GM18499 (cell line): ENCODE data around the gene OAT.
"Not testable (repeated sequence)": the region's sequence is repeated elsewhere in the genome, so short reads cannot be mapped to it uniquely, and the experiment has no call there.

Experiments used
- ATAC-seq: cut with Tn5 transposase; IDR thresholded peaks from one replicate; pipeline ENCODE4 v1.9.1; 2021; ENCODE audit warnings: moderate number of reproducible peaks; ENCODE audit not compliant: insufficient read depth, unreplicated experiment

Gene OAT

GRCh38 chr10:124448696-124449169, 30.0 kb upstream of the OAT start:
- no peak for ATAC-seq

DNA sequence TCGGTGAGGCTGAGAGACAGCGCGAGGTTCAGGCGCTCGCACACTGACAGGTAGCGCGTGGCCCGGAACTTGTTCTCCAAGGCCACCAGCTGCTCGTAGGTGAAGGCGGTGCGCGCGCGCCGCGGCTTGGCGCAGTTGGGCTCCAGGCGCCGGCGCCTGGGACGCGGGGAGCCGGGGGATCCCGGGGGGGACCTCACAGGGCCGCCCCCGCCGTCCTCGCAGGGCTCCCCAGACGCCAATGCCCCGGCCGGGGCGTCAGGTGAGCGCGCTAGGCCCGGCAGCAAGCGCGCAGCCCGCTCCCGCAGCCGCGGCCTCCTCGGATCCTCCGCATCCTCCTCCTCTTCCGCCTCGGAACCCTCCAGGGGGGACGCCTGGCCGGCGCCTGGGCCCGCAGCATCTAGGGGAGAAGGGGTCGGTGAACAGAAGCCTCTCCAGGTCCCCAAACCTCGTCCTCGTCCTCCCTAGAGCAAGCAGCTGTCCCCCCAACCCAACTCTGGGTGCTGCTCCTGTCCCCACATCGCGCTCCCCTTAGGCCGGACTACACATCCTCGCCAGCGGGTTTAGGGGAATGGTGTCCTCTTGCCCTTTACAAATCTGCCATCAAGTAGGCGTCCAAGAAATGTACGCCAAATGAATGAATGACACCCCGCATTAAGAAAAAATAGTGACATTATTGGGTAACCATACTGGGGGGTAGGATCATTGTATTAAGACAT, 29.2 kb upstream of the OAT start:
- ATAC-seq = no peak

DNA sequence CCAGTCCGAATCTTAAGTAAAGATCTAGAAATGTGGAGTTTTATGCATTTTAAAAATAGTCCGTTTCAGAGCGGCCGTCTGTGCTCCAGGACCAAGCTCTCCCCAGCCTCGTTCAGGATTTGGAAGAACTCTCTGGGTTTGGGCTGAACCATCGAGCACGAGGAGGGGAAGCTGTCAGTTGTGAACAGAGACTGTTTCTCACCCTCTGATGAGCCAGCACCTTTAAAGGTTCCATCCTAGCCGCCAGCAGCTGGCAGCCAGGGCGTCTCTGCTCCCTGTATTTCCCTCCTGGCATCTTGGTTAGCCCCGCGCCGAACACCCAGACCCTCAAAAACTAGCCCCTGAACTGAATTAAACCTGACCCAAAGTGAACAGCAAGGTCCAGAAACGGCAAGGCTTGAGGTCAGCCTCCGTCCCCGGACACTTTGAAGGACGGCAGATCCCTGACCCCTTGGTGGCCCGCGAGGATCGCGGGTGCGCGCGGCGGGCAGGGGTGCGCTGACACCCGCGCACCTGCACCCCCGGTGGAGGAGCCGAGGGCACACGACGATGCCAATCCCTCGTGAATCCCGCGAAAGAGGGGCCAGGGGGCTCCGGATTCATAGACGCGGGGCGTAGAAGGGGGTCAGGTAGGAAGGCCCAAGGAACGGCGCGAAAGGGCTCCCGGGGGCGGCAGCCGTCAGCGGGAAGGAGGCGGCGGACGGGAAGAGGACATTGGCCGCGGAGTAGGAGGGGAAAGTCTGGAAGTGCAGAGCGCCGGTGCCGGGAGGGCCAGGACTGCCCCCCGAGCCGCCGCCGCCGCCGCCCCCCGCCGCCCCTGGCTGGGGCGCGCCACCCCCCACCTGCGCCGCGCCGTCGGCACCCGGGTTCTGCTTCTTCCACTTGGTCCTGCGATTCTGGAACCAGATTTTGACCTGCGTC, 28.4 kb upstream of the OAT start:
- no peak for ATAC-seq

- not testable (repeated sequence) for ATAC-seq
Observed at GRCh38 chr10:124441694-124442093, 23.0 kb upstream of the OAT start.

DNA sequence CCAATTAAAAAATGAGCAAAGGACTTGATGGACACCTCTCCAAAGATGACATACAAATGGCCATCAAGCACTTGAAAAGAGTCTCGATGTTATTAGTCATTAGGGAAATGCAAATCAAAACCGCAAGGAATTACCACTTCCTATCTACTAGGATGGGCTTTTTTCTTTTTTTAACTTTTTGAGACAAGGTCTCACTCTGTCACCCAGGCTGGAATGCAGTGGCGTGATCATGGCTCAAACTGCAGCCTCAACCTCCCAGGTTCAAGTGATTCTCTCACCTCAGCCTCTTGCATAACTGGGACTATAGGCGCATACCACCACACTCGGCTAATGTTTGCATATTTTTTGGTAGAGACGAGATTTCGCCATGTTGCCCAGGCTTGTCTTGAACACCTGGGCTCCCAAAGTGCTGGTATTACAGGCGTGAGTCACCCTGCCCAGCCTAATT, 17.5 kb upstream of the OAT start:
- ATAC-seq = peak; percentile 94

DNA sequence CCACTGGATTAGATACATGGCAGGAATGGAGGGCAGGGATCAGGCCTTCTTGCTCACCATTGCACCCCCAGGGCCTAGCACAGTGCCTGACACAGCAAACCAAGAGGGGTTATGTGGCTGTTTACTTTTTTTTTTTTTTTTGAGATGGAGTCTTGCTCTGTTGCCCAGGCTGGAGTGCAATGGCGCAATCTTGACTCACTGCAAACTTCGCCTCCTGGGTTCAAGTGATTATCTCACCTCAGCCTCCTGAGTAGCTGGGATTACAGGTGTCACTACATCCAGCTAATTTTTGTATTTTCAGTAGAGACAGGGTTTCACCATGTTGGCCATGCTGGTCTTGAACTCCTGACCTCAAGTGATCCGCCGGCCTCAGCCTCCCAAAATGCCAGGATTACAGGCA, 17.0 kb upstream of the OAT start:
- ATAC-seq = not testable (repeated sequence)

DNA sequence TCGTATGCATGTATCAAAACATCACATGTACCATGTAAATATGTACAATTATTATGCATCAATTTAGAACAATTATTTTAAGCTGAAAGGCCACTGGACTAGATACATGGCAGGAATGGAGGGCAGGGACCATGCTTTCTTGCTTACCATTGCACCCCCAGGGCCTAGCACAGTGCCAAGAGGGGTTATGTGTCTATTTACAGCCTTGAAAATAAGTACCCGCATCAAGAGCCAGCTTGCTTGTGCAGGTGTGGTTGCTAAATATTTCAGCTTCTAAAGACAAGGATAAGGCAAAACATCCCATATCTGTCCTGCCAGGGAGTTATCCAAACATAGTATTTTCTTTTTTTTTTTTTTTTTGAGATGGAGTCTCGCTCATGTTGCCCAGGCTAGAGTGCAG, 14.7 kb upstream of the OAT start:
- ATAC-seq = no peak

GRCh38 chr10:124430077-124430476, 11.4 kb upstream of the OAT start:
- no peak for ATAC-seq

DNA sequence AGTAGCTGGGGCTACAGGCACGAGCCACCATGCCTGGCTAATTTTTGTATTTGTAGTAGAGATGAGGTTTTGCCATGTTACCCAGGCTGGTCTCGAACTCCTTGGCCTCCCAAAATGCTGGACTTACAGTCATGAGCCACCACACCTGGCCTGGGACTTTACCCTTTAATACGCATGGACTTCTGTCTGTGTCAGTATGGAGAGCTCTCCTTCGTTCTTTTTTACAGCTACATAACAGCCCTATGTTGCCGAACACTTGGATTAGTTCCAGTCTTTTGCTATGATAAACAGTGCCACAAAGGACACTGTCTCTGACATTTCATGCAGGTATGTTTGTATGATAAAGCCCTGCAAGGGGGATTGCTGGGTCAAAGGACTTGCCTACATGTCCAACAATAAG, 10.9 kb upstream of the OAT start:
- no peak for ATAC-seq

DNA sequence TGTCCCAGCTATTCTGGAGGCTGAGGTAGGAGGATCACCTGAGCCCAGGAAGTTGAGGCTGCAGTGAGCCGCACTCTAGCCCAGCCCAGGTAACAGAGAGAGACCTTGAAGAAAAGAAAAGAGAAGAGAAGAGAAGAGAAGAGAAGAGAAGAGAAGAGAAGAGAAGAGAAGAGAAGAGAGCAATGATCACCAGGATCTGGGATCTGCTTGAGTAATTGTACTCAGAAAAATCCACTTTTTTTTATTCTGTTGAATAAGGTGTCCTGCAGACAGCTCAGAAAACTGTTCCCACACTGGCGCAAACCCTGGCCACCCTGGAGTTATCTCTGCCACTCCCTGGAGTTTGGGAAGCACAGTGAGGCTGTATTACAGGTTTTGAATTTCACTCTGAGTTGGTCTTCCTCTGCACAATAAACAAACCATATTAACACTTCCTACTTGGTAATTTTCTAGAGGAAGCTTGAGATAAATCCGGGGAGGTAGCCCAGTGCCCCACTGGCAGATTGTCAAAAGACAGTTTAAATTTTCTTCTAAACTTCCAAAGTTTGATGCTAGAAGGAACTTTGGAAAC, 9.6 kb upstream of the OAT start:
- ATAC-seq = no peak

- no peak for ATAC-seq
Observed at GRCh38 chr10:124425227-124425962, 6.7 kb upstream of the OAT start.

DNA sequence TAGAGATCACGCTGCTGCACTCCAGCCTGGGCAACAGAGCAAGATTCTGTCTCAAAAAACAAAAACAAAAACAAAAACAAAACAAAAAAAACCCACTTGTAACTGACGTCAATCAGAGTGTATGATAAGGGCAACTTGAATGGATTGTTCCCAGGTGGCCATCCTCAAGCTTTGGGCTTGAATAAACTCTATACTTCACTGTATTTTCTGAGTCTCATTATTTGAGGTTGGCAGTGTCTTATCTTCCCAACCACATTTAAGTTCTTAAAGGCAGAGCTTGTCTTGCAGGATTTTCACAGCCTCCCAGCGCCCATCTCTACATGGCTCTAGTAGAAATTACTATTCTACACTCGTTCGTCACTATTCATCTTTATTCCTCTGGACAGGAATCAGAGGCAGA, 5.1 kb upstream of the OAT start:
- ATAC-seq = no peak

GRCh38 chr10:124422742-124423141, 4.0 kb upstream of the OAT start:
- no peak for ATAC-seq

- no peak for ATAC-seq
Observed at GRCh38 chr10:124420254-124420653, 1.5 kb upstream of the OAT start.

- no peak for ATAC-seq
Observed at GRCh38 chr10:124419635-124420034, 912 bp upstream of the OAT start.

- no peak for ATAC-seq
Observed at GRCh38 chr10:124417895-124418725, 613 bp downstream of the OAT start.

DNA sequence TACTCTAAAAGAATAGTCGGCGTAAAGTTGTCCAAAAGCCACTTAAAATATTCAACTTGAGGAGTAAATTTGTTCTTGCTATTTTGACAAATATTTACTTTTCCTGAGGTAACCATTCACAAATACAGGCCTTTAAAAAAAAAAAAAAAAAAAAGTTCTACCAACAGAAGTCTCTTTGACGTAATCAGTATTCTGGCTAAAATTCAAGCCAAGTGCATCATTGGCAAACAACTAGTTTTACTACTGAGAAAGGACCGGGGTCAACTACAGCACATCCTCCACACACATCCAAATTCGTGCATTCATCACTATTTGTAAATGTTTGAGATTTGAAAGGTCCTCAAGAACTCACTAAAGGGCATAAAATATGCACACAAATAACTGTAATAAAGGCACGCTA, 2.0 kb downstream of the OAT start:
- ATAC-seq = no peak

GRCh38 chr10:124415210-124415609, 3.5 kb downstream of the OAT start:
- no peak for ATAC-seq

- ATAC-seq = no peak
Observed at GRCh38 chr10:124414076-124414475, 4.6 kb downstream of the OAT start.

GRCh38 chr10:124409696-124410095, 9.0 kb downstream of the OAT start:
- no peak for ATAC-seq
